ENCODE data around the gene SRGAP1.

The SRGAP1 gene

DNA sequence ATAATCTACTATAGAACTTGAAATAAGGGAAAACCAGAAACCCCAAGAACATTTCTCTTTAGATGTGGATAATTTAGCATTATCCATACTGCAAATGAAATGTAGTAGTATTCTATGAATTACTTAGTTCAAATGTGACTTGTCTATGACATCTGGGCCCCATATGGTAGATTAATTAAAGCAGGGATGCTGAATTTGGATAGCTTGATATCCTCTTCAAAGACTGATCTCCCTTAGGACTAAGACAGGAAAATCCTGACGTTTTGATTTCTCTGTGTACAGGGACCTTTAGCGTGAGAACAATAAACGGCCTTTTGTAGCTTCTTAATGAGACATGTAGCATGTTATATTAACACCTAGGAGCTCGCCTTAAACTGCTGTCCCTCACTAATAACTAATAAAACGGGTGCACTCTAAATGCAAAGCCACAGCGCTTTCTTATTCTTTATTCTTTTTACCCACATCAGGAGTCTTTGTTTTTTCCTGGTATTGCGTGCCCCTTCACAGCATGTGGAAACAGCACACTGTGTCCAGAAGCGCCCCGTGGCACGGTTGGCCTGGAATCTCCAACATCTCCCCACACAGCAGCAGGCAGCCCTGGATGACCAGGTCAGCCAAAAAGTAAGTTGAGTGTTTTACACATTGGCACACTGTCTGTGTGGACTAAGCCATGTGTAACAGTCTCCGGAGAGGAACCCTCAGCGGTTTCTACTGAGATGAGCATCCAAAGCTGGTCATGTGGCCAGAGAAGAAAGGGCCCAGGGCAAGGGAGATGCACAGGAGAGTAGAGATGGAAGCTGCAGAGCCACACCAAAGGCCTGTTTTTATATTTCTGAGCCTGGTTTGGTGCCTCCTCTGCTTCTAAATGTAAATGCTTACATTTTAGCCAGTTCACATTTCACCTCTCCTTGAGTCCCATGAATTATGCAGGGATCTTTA, 93.1 kb downstream of the SRGAP1 start:
- Mint-ChIP-seq H3K9me3 (no peaks in the 10 kb centered on the region), H3K4me3 (no peak overlapping the region), H3K27me3 (ENCODE audit: low read depth, poor library complexity) (no peaks in the 10 kb centered on the region), H3K27ac (no peak overlapping the region), H3K36me3 (ENCODE audit: low read depth) (no peaks in the 10 kb centered on the region), H3K4me1 (peaks cover 32% of the 10 kb centered on the region)
- DNase-seq, result no peak
- TF ChIP-seq, protein P1, sequence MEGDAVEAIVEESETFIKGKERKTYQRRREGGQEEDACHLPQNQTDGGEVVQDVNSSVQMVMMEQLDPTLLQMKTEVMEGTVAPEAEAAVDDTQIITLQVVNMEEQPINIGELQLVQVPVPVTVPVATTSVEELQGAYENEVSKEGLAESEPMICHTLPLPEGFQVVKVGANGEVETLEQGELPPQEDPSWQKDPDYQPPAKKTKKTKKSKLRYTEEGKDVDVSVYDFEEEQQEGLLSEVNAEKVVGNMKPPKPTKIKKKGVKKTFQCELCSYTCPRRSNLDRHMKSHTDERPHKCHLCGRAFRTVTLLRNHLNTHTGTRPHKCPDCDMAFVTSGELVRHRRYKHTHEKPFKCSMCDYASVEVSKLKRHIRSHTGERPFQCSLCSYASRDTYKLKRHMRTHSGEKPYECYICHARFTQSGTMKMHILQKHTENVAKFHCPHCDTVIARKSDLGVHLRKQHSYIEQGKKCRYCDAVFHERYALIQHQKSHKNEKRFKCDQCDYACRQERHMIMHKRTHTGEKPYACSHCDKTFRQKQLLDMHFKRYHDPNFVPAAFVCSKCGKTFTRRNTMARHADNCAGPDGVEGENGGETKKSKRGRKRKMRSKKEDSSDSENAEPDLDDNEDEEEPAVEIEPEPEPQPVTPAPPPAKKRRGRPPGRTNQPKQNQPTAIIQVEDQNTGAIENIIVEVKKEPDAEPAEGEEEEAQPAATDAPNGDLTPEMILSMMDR (IDR thresholded peaks at IDR 0.05), result no peak

DNA sequence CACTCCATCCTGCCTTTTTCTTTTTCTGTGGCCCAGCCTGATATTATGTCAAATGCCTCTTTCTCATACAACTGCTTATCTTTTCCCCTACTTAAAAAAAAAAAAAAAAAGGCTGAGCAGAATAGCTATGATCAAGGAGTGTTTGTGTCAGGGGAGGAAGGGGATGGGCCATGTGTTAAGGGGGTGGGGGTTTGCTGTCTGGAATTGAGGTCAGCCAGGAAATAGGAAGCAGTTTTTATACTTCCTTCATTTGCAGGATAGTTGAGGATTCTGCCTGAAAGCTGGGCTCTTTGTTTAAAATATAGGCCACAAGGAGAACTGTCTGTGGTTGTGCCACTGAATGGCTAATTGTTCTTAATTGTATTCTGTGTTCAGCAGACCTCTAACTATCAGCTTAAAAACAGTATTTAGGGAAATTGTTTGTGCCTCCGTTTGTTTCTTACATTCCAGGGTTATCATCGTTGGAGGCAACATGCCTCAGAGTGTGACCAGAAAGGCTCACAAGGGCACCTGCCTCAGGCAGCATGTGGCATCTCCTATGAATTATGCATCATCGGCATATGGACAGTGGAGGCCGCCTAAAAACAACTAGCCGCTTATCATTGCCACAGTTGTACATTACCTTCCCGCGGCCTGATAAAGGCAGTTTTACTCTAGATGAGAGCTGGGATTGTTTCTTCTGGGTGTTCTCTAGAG, 96.0 kb downstream of the SRGAP1 start:
- no peak overlapping the region for H3K4me3 Mint-ChIP-seq
- H3K4me1 Mint-ChIP-seq, result peaks cover 48% of the 10 kb centered on the region
- H3K36me3 Mint-ChIP-seq (ENCODE audit: low read depth), result no peaks in the 10 kb centered on the region
- peak overlapping the region; percentile 92 for H3K27ac Mint-ChIP-seq
- no peak for DNase-seq
- H3K9me3 Mint-ChIP-seq, result no peaks in the 10 kb centered on the region
- H3K27me3 Mint-ChIP-seq (ENCODE audit: low read depth, poor library complexity), result no peaks in the 10 kb centered on the region
- TF ChIP-seq, protein P1 (IDR thresholded peaks at IDR 0.05), result no peak

DNA sequence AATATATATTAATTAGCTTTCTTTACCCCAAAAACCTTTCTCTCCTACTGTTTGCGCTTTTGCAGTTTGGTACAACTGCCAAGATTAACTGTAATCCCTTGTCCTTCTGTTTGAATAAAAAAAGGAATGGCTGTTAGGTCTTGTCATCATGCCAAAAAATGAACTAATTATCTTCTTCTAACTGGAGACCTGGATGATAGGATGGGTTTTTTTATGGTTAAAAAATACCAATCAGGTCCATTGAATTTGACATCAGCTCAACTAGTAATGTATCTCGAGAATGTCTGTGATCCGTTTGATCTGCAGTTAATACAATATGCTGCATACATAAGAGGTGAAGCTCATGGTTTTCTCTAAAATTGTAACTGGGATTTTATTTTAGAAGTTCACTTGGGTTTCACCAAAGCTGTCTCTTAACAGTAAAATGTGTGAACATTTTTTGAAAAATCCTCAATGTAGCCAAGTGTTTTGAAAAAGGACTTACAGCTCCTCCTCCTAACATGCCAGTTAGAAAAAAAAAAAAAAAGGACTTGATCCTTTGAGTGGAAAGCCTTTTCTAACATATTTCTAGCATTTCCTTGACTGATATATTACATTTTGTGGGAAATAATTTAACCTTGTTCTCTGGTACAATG, 96.8 kb downstream of the SRGAP1 start:
- peak overlapping the region; percentile 26 for H3K27ac Mint-ChIP-seq
- H3K4me1 Mint-ChIP-seq, result peaks cover 54% of the 10 kb centered on the region
- H3K4me3 Mint-ChIP-seq, result no peak overlapping the region
- no peaks in the 10 kb centered on the region for H3K36me3 Mint-ChIP-seq (ENCODE audit: low read depth)
- TF ChIP-seq, protein P1 (IDR thresholded peaks at IDR 0.05), result no peak
- no peak for DNase-seq
- no peaks in the 10 kb centered on the region for H3K9me3 Mint-ChIP-seq
- H3K27me3 Mint-ChIP-seq (ENCODE audit: low read depth, poor library complexity), result no peaks in the 10 kb centered on the region

DNA sequence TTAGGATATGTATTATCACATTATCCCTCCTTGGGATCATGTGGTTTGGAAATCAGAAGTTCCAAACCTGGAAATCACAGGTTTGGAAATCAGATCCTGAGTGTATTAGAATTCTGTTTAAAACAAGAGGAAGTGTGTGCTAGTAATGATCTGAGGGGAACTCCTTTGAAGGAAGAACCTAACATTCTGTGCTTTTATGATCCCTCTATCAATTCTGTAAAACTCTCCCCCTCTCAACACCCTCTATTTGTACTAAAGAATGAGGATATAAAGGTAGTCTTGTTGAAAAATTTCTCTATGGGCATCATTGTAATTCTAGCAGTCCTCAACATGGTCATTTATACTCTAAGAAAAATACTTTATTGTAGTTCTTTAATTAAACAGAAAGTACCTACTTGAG, 97.4 kb downstream of the SRGAP1 start:
- no peaks in the 10 kb centered on the region for H3K36me3 Mint-ChIP-seq (ENCODE audit: low read depth)
- DNase-seq, result no peak
- no peak overlapping the region for H3K4me3 Mint-ChIP-seq
- H3K9me3 Mint-ChIP-seq, result no peaks in the 10 kb centered on the region
- peak overlapping the region; percentile 26 for H3K27ac Mint-ChIP-seq
- H3K27me3 Mint-ChIP-seq (ENCODE audit: low read depth, poor library complexity), result no peaks in the 10 kb centered on the region
- H3K4me1 Mint-ChIP-seq, result peaks cover 54% of the 10 kb centered on the region
- TF ChIP-seq, protein P1 (IDR thresholded peaks at IDR 0.05), result no peak

DNA sequence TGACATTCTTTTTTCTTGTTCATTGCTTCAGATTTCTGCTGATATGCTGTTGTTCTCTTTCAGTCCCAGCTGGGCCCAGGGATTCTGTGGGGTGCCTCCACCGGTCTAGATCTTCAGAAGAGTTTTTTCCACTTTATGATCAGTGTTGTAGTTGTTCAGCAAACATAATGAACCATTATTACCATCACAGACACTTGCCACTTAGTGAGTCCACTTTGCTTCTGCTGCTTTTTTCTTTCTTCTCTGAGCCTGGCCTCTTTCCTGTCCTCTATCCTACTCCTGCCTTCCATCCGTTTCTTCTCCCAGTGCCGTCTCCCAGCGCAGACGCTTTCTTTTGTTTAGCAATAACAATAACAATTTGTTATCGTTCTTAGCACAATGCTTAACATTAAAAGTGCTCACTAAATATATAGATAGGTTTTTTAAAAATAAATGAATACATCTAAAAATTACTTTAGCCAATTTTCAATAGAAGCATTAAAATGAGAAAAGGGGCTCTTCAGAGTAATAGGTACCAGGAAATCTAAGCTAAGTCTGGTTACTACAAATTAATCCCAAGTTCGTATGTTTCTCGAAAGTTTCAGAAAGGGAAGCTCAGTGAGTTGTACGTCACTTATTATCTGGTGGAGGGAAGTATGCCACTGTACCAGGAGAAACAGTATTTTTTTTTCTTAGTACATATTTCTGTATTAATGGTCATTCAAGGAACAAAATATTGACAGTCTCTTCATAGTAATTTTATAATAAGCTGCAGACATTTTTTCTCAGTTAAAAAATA, 98.2 kb downstream of the SRGAP1 start:
- no peak for DNase-seq
- Mint-ChIP-seq H3K9me3 (no peaks in the 10 kb centered on the region), H3K27ac (no peak overlapping the region), H3K4me1 (peaks cover 54% of the 10 kb centered on the region), H3K27me3 (ENCODE audit: low read depth, poor library complexity) (no peaks in the 10 kb centered on the region), H3K36me3 (ENCODE audit: low read depth) (no peaks in the 10 kb centered on the region), H3K4me3 (no peak overlapping the region)
- TF ChIP-seq, protein P1 (IDR thresholded peaks at IDR 0.05), result no peak
